Lower lobe of right lung (tissue), 2 donors: ENCODE data around the gene PHLDB2. TPM values are rescaled to one million over a fixed set of nuclear protein-coding genes. Genes with fewer than 3 reads are reported as not detected.
A peak's percentile ranks its signal among the peaks of the same experiment; 100 is the strongest.

Source experiments
- ATAC-seq, 2 donors: fragments of 200-7000 bp; cut with Tn5 transposase; one replicate each; pipeline ENCODE4 v1.9.1; 2020 to 2022; ENCODE audit warnings: mild to moderate bottlenecking in 2 of 2, moderate library complexity in 2 of 2
- DNase-seq: peaks from one replicate; pipeline ENCODE4 v3.0.0-alpha.2; 2020
- H3K27ac ChIP-seq: fragments of 200-600 bp; one replicate; pipeline ENCODE4 v1.8.0; 2022
- H3K27me3 ChIP-seq: fragments of 200-600 bp; one replicate; pipeline ENCODE4 v1.8.0; 2022; ENCODE audit warnings: low read depth
- H3K36me3 ChIP-seq: fragments of 200-600 bp; one replicate; pipeline ENCODE4 v1.8.0; 2022; ENCODE audit warnings: mild to moderate bottlenecking
- H3K4me1 ChIP-seq: fragments of 200-600 bp; one replicate; pipeline ENCODE4 v1.8.0; 2022
- H3K4me3 ChIP-seq: fragments of 200-600 bp; one replicate; pipeline ENCODE4 v1.8.0; 2022; ENCODE audit warnings: mild to moderate bottlenecking
- H3K9me3 ChIP-seq: fragments of 200-600 bp; one replicate; pipeline ENCODE4 v1.8.0; 2022
- CTCF ChIP-seq: fragments of 200-600 bp; IDR thresholded peaks from one replicate; pipeline ENCODE4 v1.8.0; 2022; ENCODE audit warnings: antibody characterized with exemption, mild to moderate bottlenecking
- intact Hi-C: fragments of 100-400 bp; cut with DNase I; formaldehyde crosslinking; loops from one replicate; pipeline ENCODE4 v1.11.0; 2022
- long read RNA-seq: library from polyadenylated mRNA; unstranded; transcript quantifications from one replicate; pipeline ENCODE4 v2.0.0, GENCODE V29; 2021
- total RNA-seq: library from RNA; stranded (reverse); fragmentation: NEBNext Ultra II Directional; extraction: Animal tissue kit (Norgen Biotek cat#: 25700); gene quantifications from one replicate; pipeline ENCODE4 v1.2.1, GENCODE V29; 2021
- donor health status: DM: no; HTN: yes; CAD: no; lungs with severe emphysema.

The PHLDB2 gene
- total RNA-seq: 33.6 TPM
- long read RNA-seq, full-length matches to known transcripts: 4 of 32 reads
- long read RNA-seq, partial matches to known transcripts: 12 of 32 reads
- long read RNA-seq, other reads (novel, unspliced or antisense): 16 of 32 reads

- no peak for TF ChIP-seq CTCF
- Histone ChIP-seq H3K4me3 (peak within 1 kb of the TSS; percentile 73), H3K36me3 (no peaks in the 10 kb centered on the region), H3K27me3 (no peaks in the 10 kb centered on the region), H3K27ac (peak within 1 kb of the TSS; percentile 93), H3K9me3 (no peaks in the 10 kb centered on the region), H3K4me1 (peaks cover 22% of the 10 kb centered on the region)
- peak; percentile 83 to 89 for ATAC-seq
- intact Hi-C loops: no loop called here
- DNase-seq: peak; percentile 67
These were observed at the start of gene PHLDB2 for GRCh38 chr3:111859061-111859973. PHLDB2 (plus strand) TSS chr3:111859265; CDS start chr3:111884078, 24,813 bp downstream.

GRCh38 chr3:111810909-111811308 is 48.2 kb upstream of the PHLDB2 start:
- H3K9me3 ChIP-seq: no peaks in the 10 kb centered on the region
- peaks cover 22% of the 10 kb centered on the region for H3K4me1 ChIP-seq
- H3K27ac ChIP-seq: no peak overlapping the region
- H3K4me3 ChIP-seq: no peak overlapping the region
- DNase-seq (no peak), ATAC-seq (no peak)
- intact Hi-C loops: no loop called here
- TF ChIP-seq CTCF: no peak
- H3K36me3 ChIP-seq: no peaks in the 10 kb centered on the region
- no peaks in the 10 kb centered on the region for H3K27me3 ChIP-seq

GRCh38 chr3:111811811-111812210 is 47.3 kb upstream of the PHLDB2 start:
- Histone ChIP-seq H3K36me3 (no peaks in the 10 kb centered on the region), H3K27me3 (no peaks in the 10 kb centered on the region), H3K4me3 (no peak overlapping the region), H3K4me1 (peaks cover 22% of the 10 kb centered on the region), H3K27ac (no peak overlapping the region), H3K9me3 (no peaks in the 10 kb centered on the region)
- intact Hi-C loops: no loop called here
- no peak for DNase-seq
- ATAC-seq: no peak
- no peak for TF ChIP-seq CTCF

GRCh38 chr3:111812701-111813100 is 46.4 kb upstream of the PHLDB2 start:
- ATAC-seq (no peak), DNase-seq (no peak)
- no peak for TF ChIP-seq CTCF
- Histone ChIP-seq H3K4me3 (no peak overlapping the region), H3K36me3 (no peaks in the 10 kb centered on the region), H3K27me3 (no peaks in the 10 kb centered on the region), H3K4me1 (peaks cover 22% of the 10 kb centered on the region), H3K9me3 (no peaks in the 10 kb centered on the region), H3K27ac (no peak overlapping the region)
- intact Hi-C loops: no loop called here

GRCh38 chr3:111813441-111813840 is 45.6 kb upstream of the PHLDB2 start:
- Histone ChIP-seq H3K4me3 (no peak overlapping the region), H3K36me3 (no peaks in the 10 kb centered on the region), H3K9me3 (no peaks in the 10 kb centered on the region), H3K4me1 (peaks cover 18% of the 10 kb centered on the region), H3K27me3 (no peaks in the 10 kb centered on the region), H3K27ac (no peak overlapping the region)
- ATAC-seq (no peak), DNase-seq (no peak)
- no peak for TF ChIP-seq CTCF
- intact Hi-C loops: no loop called here
